HepG2 (cell line): ENCODE data around the gene SEMA3F. TPM values are rescaled to one million over a fixed set of nuclear protein-coding genes. Genes with fewer than 3 reads are reported as not detected.

Experiments used
- AKNA ChIP-seq: sonication (generic); formaldehyde crosslinking; IDR thresholded peaks from 2 replicates; pipeline ENCODE4 v1.4.0; 2020; ENCODE audit warnings: missing genetic modification reagents, borderline replicate concordance
- ATF6 ChIP-seq: sonication (generic); formaldehyde crosslinking; conservative IDR thresholded peaks from 2 replicates; pipeline ENCODE4 v1.4.0; 2020; ENCODE audit warnings: missing genetic modification reagents
- ATRX ChIP-seq: sonication (generic); formaldehyde crosslinking; IDR thresholded peaks from 2 replicates; pipeline ENCODE4 v1.4.0; 2020; ENCODE audit warnings: missing genetic modification reagents, borderline replicate concordance
- BCLAF1 ChIP-seq: fragments of 450-650 bp; IDR thresholded peaks from 2 replicates; pipeline ENCODE4 v1.6.1; 2017; ENCODE audit warnings: mild to moderate bottlenecking
- DBP ChIP-seq: sonication (generic); formaldehyde crosslinking; IDR thresholded peaks from 2 replicates; pipeline ENCODE4 v1.4.0; 2020; ENCODE audit warnings: missing genetic modification reagents; ENCODE audit errors: not compliant biosample characterization
- JDP2 ChIP-seq: sonication (generic); formaldehyde crosslinking; IDR thresholded peaks from 2 replicates; pipeline ENCODE4 v1.8.1; 2022; ENCODE audit warnings: missing genetic modification reagents, borderline replicate concordance
- KDM5B ChIP-seq: sonication (generic); formaldehyde crosslinking; IDR thresholded peaks from 2 replicates; pipeline ENCODE4 v1.4.0; 2020; ENCODE audit warnings: missing genetic modification reagents, mild to moderate bottlenecking, borderline replicate concordance
- MXD3 ChIP-seq: IDR thresholded peaks from 2 replicates; pipeline ENCODE4 v1.6.1; 2016; ENCODE audit warnings: mild to moderate bottlenecking, missing biosample characterization, missing genetic modification reagents
- PAX8 ChIP-seq: sonication (generic); formaldehyde crosslinking; IDR thresholded peaks from 2 replicates; pipeline ENCODE4 v1.8.0; 2022; ENCODE audit warnings: mild to moderate bottlenecking, missing genetic modification reagents, borderline replicate concordance
- POLR2G ChIP-seq: fragments of 200-400 bp; formaldehyde crosslinking; IDR thresholded peaks from 2 replicates; pipeline ENCODE4 v1.6.1; 2018; ENCODE audit warnings: mild to moderate bottlenecking, low read depth, low read length, moderate library complexity
- SATB2 ChIP-seq: sonication (generic); formaldehyde crosslinking; IDR thresholded peaks from 2 replicates; pipeline ENCODE4 v1.5.0; 2020; ENCODE audit warnings: missing genetic modification reagents
- SMC3 ChIP-seq: IDR thresholded peaks from 2 replicates; pipeline ENCODE4 v1.6.1; 2011; ENCODE audit warnings: low read length, improper control_type of control experiment
- SSRP1 ChIP-seq: IDR thresholded peaks from 2 replicates; pipeline ENCODE4 v1.6.1; 2016; ENCODE audit warnings: control low read depth
- TRIM24 ChIP-seq: sonication (generic); formaldehyde crosslinking; IDR thresholded peaks from 2 replicates; pipeline ENCODE4 v1.8.0; 2022; ENCODE audit warnings: mild to moderate bottlenecking, missing genetic modification reagents
- YEATS4 ChIP-seq: sonication (generic); formaldehyde crosslinking; IDR thresholded peaks from 2 replicates; pipeline ENCODE4 v1.4.0; 2020; ENCODE audit warnings: missing genetic modification reagents, borderline replicate concordance
- ZNF878 ChIP-seq: sonication (generic); formaldehyde crosslinking; IDR thresholded peaks from 2 replicates; pipeline ENCODE4 v1.8.1; 2023; ENCODE audit warnings: mild to moderate bottlenecking, missing genetic modification reagents, moderate library complexity
- ZNF891 ChIP-seq: sonication (generic); formaldehyde crosslinking; IDR thresholded peaks from 2 replicates; pipeline ENCODE4 v1.5.0; 2020; ENCODE audit warnings: mild to moderate bottlenecking, missing genetic modification reagents
- polyA plus RNA-seq, 8 experiments: library from polyadenylated mRNA; depleted of rRNA in 3 of 8; stranded (reverse) in 7 of 8; unstranded in 1 of 8; fragments of >200 nt; fragmentation: Illumina TruSeq in 4 of 8; extraction: Trizol in 4 of 8; gene quantifications; 2 replicates each; pipeline versions ENCODE4 v1.2.1 to v1.2.3, GENCODE V29; 2011 to 2016; ENCODE audit warnings: low read depth in 4 of 8, missing spikeins in 1 of 8, mixed read lengths in 1 of 8; ENCODE audit not compliant: insufficient read depth in 1 of 8
- total RNA-seq, 5 experiments: library from RNA; depleted of rRNA; stranded (reverse); fragments of >200 nt; fragmentation: Illumina TruSeq; extraction: Trizol; gene quantifications; 2 replicates each; pipeline ENCODE4 v1.2.3, GENCODE V29; 2016; ENCODE audit warnings: low read depth in 1 of 5

Gene SEMA3F
- total and polyA plus RNA-seq, 2 of the 13 experiments (the other 11 are each of a cell fraction or from before 2014, with no cell fraction given): 7.6 to 17.2 TPM

DNA sequence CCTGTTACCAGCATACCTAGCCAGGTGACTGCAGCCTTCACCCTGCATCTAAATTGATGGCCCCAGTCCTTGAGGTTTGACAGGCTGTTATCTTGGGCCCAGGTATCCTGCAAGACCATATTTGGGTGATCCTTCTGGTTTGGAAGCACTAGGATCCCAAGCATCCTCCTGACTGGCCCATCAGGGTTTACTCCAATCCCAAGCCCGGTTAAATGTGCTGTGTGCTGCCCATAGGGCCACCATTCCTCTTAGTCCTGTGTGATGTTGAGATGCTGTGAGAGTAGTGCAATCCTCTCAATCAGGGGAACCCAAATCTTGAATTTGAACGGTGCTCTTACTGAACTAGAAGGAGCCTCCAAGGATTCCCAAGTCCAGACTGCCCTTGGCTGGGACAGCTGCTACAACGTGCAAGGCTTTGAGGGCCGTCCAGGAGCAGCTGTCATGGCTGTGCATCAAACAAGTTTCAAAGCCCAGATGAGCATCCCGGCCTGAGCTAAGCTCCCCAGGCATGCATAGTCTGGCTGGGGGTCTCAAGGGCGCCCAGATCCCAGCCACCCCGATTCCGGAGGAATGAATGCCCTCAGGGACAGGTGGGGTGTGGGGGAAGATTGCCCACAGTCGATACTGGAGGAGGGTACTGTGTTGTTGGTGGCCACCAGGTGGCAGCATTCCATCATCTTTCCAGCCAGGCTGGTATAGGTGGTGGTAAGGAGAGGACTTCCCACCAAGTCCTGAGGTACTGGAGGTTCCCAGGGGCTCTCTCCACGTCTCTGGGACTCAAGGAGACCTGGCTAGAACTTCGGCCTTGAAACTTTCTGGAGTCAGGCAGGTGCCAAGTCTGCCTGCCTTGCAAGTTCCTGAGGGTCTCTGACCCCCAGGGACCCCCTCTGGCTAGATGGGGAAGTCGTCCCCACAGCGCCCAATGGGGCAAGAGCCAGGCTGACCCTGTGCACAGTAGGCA, 33.8 kb upstream of the SEMA3F start (continued):
- TF ChIP-seq AKNA (CRISPR knock-in tag) (no peak), SMC3 (peak; percentile 90), ZNF891 (0 out of 2 replicates have a peak, but pooled peaks have one; percentile 43), POLR2G (peak; percentile 16; the same call in 1 of the 2 replicates), ATF6 (CRISPR knock-in tag) (no peak), TRIM24 (no peak), ATRX (CRISPR knock-in tag) (no peak), SATB2 (no peak), JDP2 (CRISPR knock-in tag) (no peak), DBP (CRISPR knock-in tag) (no peak), KDM5B (no peak; the same call in 1 of the 2 replicates), ZNF878 (CRISPR knock-in tag) (no peak), SSRP1 (CRISPR knock-in tag) (0 out of 2 replicates have a peak, but pooled peaks have one; percentile 23), PAX8 (CRISPR knock-in tag) (no peak), MXD3 (CRISPR knock-in tag) (no peak; the same call in 1 of the 2 replicates), YEATS4 (no peak), BCLAF1 (no peak)
